HCT116 (cell line): Measurements from ENCODE around the gene ESRRB. TPM values are rescaled to one million over a fixed set of nuclear protein-coding genes. Genes with fewer than 3 reads are reported as not detected.

ENCODE experiments used
- ATAC-seq: fragments of 200-7000 bp; cut with Tn5 transposase; 2 replicates; pipeline ENCODE4 v1.9.1; 2020; ENCODE audit warnings: mild to moderate bottlenecking, moderate library complexity
- BruUV-seq: library from RNA; stranded (reverse); fragments of 400-500 nt; replicated peaks from 2 replicates; lab custom pipeline; 2021; lab: Mats Ljungman, UMichigan
- CTCF ChIA-PET: fragments of 300-600 bp; sonication (Branson Sonifier 250); formaldehyde crosslinking; loops from one replicate; lab custom pipeline; 2021; ENCODE audit warnings: antibody characterized with exemption; lab: Charles Lee
- POLR2A ChIA-PET: fragments of 300-600, 350-600 bp; sonication (Branson Sonifier 250); formaldehyde crosslinking; loops from one replicate; lab custom pipeline; 2021; ENCODE audit warnings: antibody characterized with exemption; lab: Charles Lee
- RAD21 ChIA-PET, 2 experiments: fragments of 300-600 bp; sonication (Branson Sonifier 250); formaldehyde crosslinking; loops; one replicate each; lab custom pipeline; 2023; ENCODE audit warnings: low total read pairs in 2 of 2; ENCODE audit not compliant: uncharacterized antibody in 2 of 2, unreplicated experiment in 2 of 2, low non-redundant PET in 1 of 2; lab: Charles Lee
- DNase-seq: peaks from one replicate; pipeline ENCODE4 v3.0.0-alpha.2; 2010; ENCODE audit warnings: low read depth, low spot score
- H2AFZ ChIP-seq: fragments of 200-600 bp; shearing (Covaris generic), sonication (generic); 2 replicates; pipeline ENCODE4 v1.6.1; 2017; ENCODE audit warnings: low read depth, mixed run types, mixed read lengths, antibody characterized with exemption, low read length; ENCODE audit not compliant: poor library complexity, severe bottlenecking
- H3K27ac ChIP-seq: 2 replicates; pipeline ENCODE4 v1.5.1; 2012; ENCODE audit warnings: low read depth, low read length
- H3K27me3 ChIP-seq: fragments of 200-600 bp; sonication (generic); 2 replicates; pipeline ENCODE4 v1.6.1; 2016; ENCODE audit warnings: mixed run types, low read length, mixed read lengths; ENCODE audit not compliant: insufficient read depth
- H3K36me3 ChIP-seq, 2 experiments: fragments of 200-500 bp in 1 of 2; fragments of 200-600 bp in 1 of 2; sonication (Bioruptor generic) in 1 of 2; sonication (generic) in 1 of 2; 2 replicates each; pipeline versions ENCODE4 v1.5.1 to v1.6.1; 2014 to 2016; ENCODE audit warnings: low read length in 2 of 2, inconsistent platforms in 1 of 2, mixed read lengths in 1 of 2, mixed run types in 1 of 2; ENCODE audit not compliant: insufficient read depth in 2 of 2, control insufficient read depth in 1 of 2
- H3K4me1 ChIP-seq, 2 experiments: fragments of 200-600 bp in 1 of 2; sonication (generic) in 1 of 2; 2 replicates each; pipeline versions ENCODE4 v1.5.1 to v1.6.1; 2012 to 2017; ENCODE audit warnings: low read length in 2 of 2, inconsistent platforms in 1 of 2, mild to moderate bottlenecking in 1 of 2, mixed read lengths in 1 of 2, mixed run types in 1 of 2, moderate library complexity in 1 of 2; ENCODE audit not compliant: insufficient read depth in 2 of 2, control insufficient read depth in 1 of 2
- H3K4me2 ChIP-seq: fragments of 200-600 bp; sonication (generic); 2 replicates; pipeline ENCODE4 v1.6.1; 2017; ENCODE audit warnings: mixed run types, low read length, mixed read lengths
- H3K4me3 ChIP-seq, 2 experiments: fragments of 200-600 bp in 1 of 2; sonication (generic) in 1 of 2; replicated peaks in 1 of 2; 2 replicates each; pipeline ENCODE4 v1.5.1; 2011 to 2016; ENCODE audit warnings: low read length in 2 of 2, control low read depth in 1 of 2, low read depth in 1 of 2, mild to moderate bottlenecking in 1 of 2, mixed read lengths in 1 of 2, mixed run types in 1 of 2
- H3K79me2 ChIP-seq: fragments of 200-600 bp; sonication (generic); 2 replicates; pipeline ENCODE4 v1.6.1; 2017; ENCODE audit warnings: mild to moderate bottlenecking, mixed run types, low read length, moderate library complexity, mixed read lengths; ENCODE audit not compliant: insufficient read depth
- H3K9ac ChIP-seq: fragments of 200-600 bp; sonication (generic); 2 replicates; pipeline ENCODE4 v1.6.1; 2016; ENCODE audit warnings: low read length, mixed read lengths
- H3K9me2 ChIP-seq: fragments of 200-600 bp; sonication (generic), shearing (Covaris generic); 2 replicates; pipeline ENCODE4 v1.6.1; 2017; ENCODE audit warnings: mixed run types, mild to moderate bottlenecking, moderate library complexity; ENCODE audit not compliant: insufficient read depth
- H3K9me3 ChIP-seq, 2 experiments: fragments of 200-500 bp in 1 of 2; fragments of 200-600 bp in 1 of 2; sonication (Bioruptor generic) in 1 of 2; sonication (generic) in 1 of 2; 2 replicates each; pipeline ENCODE4 v1.6.1; 2014 to 2017; ENCODE audit warnings: low read length in 2 of 2, mixed read lengths in 2 of 2, inconsistent platforms in 1 of 2, low read depth in 1 of 2, mild to moderate bottlenecking in 1 of 2, mixed run types in 1 of 2, moderate library complexity in 1 of 2; ENCODE audit not compliant: control insufficient read depth in 1 of 2, insufficient read depth in 1 of 2
- H4K20me1 ChIP-seq: fragments of 200-600 bp; sonication (generic), shearing (Covaris generic); 2 replicates; pipeline ENCODE4 v1.6.1; 2017; ENCODE audit warnings: mixed run types, mild to moderate bottlenecking, moderate library complexity; ENCODE audit not compliant: insufficient read depth
- CBX3 ChIP-seq: IDR thresholded peaks from 2 replicates; pipeline ENCODE4 v1.6.1; 2012; ENCODE audit warnings: low read depth
- CEBPB ChIP-seq: IDR thresholded peaks from 2 replicates; pipeline ENCODE4 v1.6.1; 2012; ENCODE audit warnings: low read depth
- EGR1 ChIP-seq: IDR thresholded peaks from 2 replicates; pipeline ENCODE4 v1.6.1; 2012; ENCODE audit warnings: low read depth
- EZH2 ChIP-seq: fragments of 200-600 bp; sonication (generic); IDR thresholded peaks from 2 replicates; pipeline ENCODE4 v1.6.1; 2017; ENCODE audit warnings: antibody characterized with exemption, mixed run types
- EZH2phosphoT487 ChIP-seq: fragments of 200-600 bp; IDR thresholded peaks from 2 replicates; pipeline ENCODE4 v1.6.1; 2018; ENCODE audit warnings: antibody characterized with exemption, borderline replicate concordance
- FOSL1 ChIP-seq: IDR thresholded peaks from 2 replicates; pipeline ENCODE4 v1.6.1; 2012; ENCODE audit warnings: low read depth
- POLR2AphosphoS5 ChIP-seq: IDR thresholded peaks from 2 replicates; pipeline ENCODE4 v1.6.1; 2011; ENCODE audit warnings: mild to moderate bottlenecking, low read depth, low read length, moderate library complexity
- RAD21 ChIP-seq: IDR thresholded peaks from 2 replicates; pipeline ENCODE4 v1.6.1; 2012; ENCODE audit warnings: low read depth, mild to moderate bottlenecking
- SIN3A ChIP-seq: IDR thresholded peaks from 2 replicates; pipeline ENCODE4 v1.6.1; 2012; ENCODE audit warnings: low read depth
- SRF ChIP-seq: IDR thresholded peaks from 2 replicates; pipeline ENCODE4 v1.6.1; 2012; ENCODE audit warnings: low read depth
- TCF7L2 ChIP-seq: IDR thresholded peaks from 2 replicates; pipeline ENCODE4 v1.7.0; 2011; ENCODE audit warnings: borderline replicate concordance, inconsistent platforms; ENCODE audit not compliant: insufficient read depth, insufficient read length; ENCODE audit errors: extremely low read depth
- YY1 ChIP-seq: IDR thresholded peaks from 2 replicates; pipeline ENCODE4 v1.6.1; 2011; ENCODE audit warnings: low read length, low read depth, moderate library complexity, mild to moderate bottlenecking; ENCODE audit not compliant: insufficient replicate concordance; ENCODE audit errors: extremely low read depth
- intact Hi-C: fragments of 100-400 bp; cut with micrococcal nuclease; formaldehyde crosslinking; loops from 2 replicates; pipeline ENCODE4 v1.10.0; 2022
- total RNA-seq: library from RNA; stranded (reverse); gene quantifications from one replicate; pipeline ENCODE4 v1.2.1, GENCODE V29; 2021; ENCODE audit not compliant: unreplicated experiment
- TF ChIP-seq, protein P1 (sequence below): IDR thresholded peaks from 2 replicates; pipeline ENCODE4 v1.6.1; 2012
- TF ChIP-seq, protein P2 (sequence below): IDR thresholded peaks from 2 replicates; pipeline ENCODE4 v1.6.1; 2012

ESRRB gene
- total RNA-seq, 1 experiment from 2014 or later, result 1.9 TPM

DNA sequence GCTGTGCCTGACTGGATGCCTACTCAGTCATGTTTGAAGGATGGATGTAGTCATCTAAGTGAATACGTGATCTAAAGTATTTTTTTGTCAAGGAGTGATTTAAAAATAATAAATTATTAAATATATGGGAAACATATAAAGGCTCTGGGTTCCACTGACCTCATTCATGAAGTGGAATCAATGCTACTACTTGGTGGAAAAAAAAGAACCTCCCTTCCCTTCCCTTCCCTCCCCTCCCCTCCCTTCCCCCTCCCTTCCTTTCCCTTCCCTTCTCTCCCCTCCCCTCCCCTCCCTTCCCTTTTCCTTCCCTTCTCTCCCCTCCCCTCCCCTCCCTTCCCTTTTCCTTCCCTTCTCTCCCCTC is 162.7 kb downstream of the ESRRB start:
- Histone ChIP-seq H3K27ac (no peak overlapping the region), H3K4me3 (no peak overlapping the region), H3K79me2 (no peaks in the 10 kb centered on the region), H3K27me3 (peaks cover 4% of the 10 kb centered on the region; the same call in 1 of the 2 replicates), H3K9me2 (no peaks in the 10 kb centered on the region), H3K4me2 (no peak overlapping the region), H3K4me1 (no peaks in the 10 kb centered on the region), H2AFZ (no peak overlapping the region), H3K9ac (no peak overlapping the region), H4K20me1 (no peaks in the 10 kb centered on the region), H3K9me3 (no peaks in the 10 kb centered on the region), H3K36me3 (no peaks in the 10 kb centered on the region)
- ChIA-PET RAD21 (no interaction called here), POLR2A (no interaction called here), CTCF (no interaction called here)
- ATAC-seq (no peak), DNase-seq (no peak)
- TF ChIP-seq RAD21 (no peak), CBX3 (no peak), EGR1 (no peak), FOSL1 (no peak), TCF7L2 (no peak), SIN3A (no peak), CEBPB (no peak), EZH2 (no peak), SRF (no peak), POLR2AphosphoS5 (no peak), EZH2phosphoT487 (no peak)
- TF ChIP-seq, protein P1, sequence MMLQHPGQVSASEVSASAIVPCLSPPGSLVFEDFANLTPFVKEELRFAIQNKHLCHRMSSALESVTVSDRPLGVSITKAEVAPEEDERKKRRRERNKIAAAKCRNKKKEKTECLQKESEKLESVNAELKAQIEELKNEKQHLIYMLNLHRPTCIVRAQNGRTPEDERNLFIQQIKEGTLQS, result no peak
- TF ChIP-seq, protein P2, sequence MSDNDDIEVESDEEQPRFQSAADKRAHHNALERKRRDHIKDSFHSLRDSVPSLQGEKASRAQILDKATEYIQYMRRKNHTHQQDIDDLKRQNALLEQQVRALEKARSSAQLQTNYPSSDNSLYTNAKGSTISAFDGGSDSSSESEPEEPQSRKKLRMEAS, result no peak
- BruUV-seq, result no TSS peak
- intact Hi-C loops, result no loop called here

DNA sequence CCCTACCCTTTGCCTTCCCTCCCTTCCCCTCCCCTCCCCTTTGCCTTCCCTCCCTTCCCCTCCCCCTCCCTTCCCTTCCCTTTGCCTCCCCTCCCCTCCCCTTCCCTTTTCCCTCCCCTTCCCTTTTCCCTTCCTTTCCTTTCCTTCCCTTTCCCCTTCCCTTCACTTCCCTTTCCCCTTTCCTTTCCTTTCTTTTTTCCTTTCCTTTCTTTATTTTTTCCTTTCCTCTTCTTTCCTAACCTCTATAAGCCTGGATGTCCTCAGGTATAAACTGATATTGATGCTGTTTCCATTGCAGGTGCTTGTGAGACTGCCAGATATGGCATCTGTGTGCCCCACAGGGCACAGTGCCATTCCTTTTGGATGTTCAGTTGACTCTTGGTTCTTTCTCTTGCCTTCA is 163.2 kb downstream of the ESRRB start:
- POLR2A ChIA-PET, result no interaction called here
- Histone ChIP-seq H2AFZ (no peak overlapping the region), H3K27me3 (peaks cover 4% of the 10 kb centered on the region; the same call in 1 of the 2 replicates), H3K4me3 (no peak overlapping the region), H3K4me2 (no peak overlapping the region), H3K9me2 (no peaks in the 10 kb centered on the region), H3K4me1 (no peaks in the 10 kb centered on the region), H3K27ac (no peak overlapping the region), H4K20me1 (no peaks in the 10 kb centered on the region), H3K36me3 (no peaks in the 10 kb centered on the region), H3K9me3 (no peaks in the 10 kb centered on the region), H3K79me2 (no peaks in the 10 kb centered on the region), H3K9ac (no peak overlapping the region)
- intact Hi-C loops, result no loop called here
- DNase-seq (no peak), ATAC-seq (no peak)
- no TSS peak for BruUV-seq
- CTCF ChIA-PET, result no interaction called here
- TF ChIP-seq YY1 (no peak), SIN3A (no peak), TCF7L2 (no peak), EGR1 (no peak)
- RAD21 ChIA-PET, result no interaction called here
